IMR-90 (cell line): Measurements from ENCODE around the gene PPP1R14D. TPM values are rescaled to one million over a fixed set of nuclear protein-coding genes. Genes with fewer than 3 reads are reported as not detected.

ENCODE experiments used
- ATAC-seq: fragments of 200-7000 bp; cut with Tn5 transposase; 2 replicates; pipeline ENCODE4 v1.9.1; 2020; ENCODE audit warnings: low read depth, mild to moderate bottlenecking, moderate library complexity
- BruUV-seq: library from RNA; stranded (reverse); fragments of 400-500 nt; replicated peaks from 2 replicates; lab custom pipeline; 2021; lab: Mats Ljungman, UMichigan
- CTCF ChIA-PET: fragments of 300-600 bp; formaldehyde crosslinking; extraction: SDS; loops from one replicate; lab custom pipeline; 2021; ENCODE audit warnings: antibody characterized with exemption; lab: Yijun Ruan, JAX
- POLR2A ChIA-PET: fragments of 300-600 bp; sonication (Branson Sonifier 250); formaldehyde crosslinking; loops from one replicate; lab custom pipeline; 2022; ENCODE audit warnings: antibody characterized with exemption; ENCODE audit not compliant: unreplicated experiment; lab: Charles Lee
- DNase-seq: peaks from one replicate; pipeline ENCODE4 v3.0.0; 2013
- H2AFZ ChIP-seq: replicated peaks from 2 replicates; pipeline ENCODE3; 2013; ENCODE audit warnings: low read length, mild to moderate bottlenecking; ENCODE audit not compliant: poor library complexity
- H2AK5ac ChIP-seq: 2 replicates; pipeline ENCODE4 v1.6.1; 2013; ENCODE audit warnings: low read depth, low read length, inconsistent platforms
- H2AK9ac ChIP-seq: replicated peaks from 2 replicates; pipeline ENCODE3; 2013; ENCODE audit warnings: mild to moderate bottlenecking, low read depth, low read length, moderate library complexity; ENCODE audit not compliant: poor library complexity
- H2BK120ac ChIP-seq: 2 replicates; pipeline ENCODE4 v1.6.1; 2013; ENCODE audit warnings: low read depth, low read length, inconsistent platforms
- H2BK15ac ChIP-seq: 3 replicates; pipeline ENCODE4 v1.6.1; 2013; ENCODE audit warnings: low read depth, low read length, inconsistent platforms
- H2BK20ac ChIP-seq: 2 replicates; pipeline ENCODE4 v1.6.1; 2013; ENCODE audit warnings: low read depth, mild to moderate bottlenecking, inconsistent platforms, low read length, moderate library complexity
- H2BK5ac ChIP-seq: 2 replicates; pipeline ENCODE4 v1.6.1; 2013; ENCODE audit warnings: mild to moderate bottlenecking, low read depth, low read length, inconsistent platforms; ENCODE audit not compliant: poor library complexity, severe bottlenecking
- H3K14ac ChIP-seq: replicated peaks from 2 replicates; pipeline ENCODE4 v1.6.1; 2013; ENCODE audit warnings: low read depth, low read length, inconsistent platforms
- H3K18ac ChIP-seq: 2 replicates; pipeline ENCODE4 v1.6.1; 2013; ENCODE audit warnings: low read depth, low read length, control low read depth
- H3K23ac ChIP-seq: 2 replicates; pipeline ENCODE4 v1.6.1; 2013; ENCODE audit warnings: low read depth, low read length, inconsistent platforms
- H3K27ac ChIP-seq: 2 replicates; pipeline ENCODE4 v1.5.1; 2013; ENCODE audit warnings: mild to moderate bottlenecking, control low read depth, low read length; ENCODE audit not compliant: insufficient read depth
- H3K27me3 ChIP-seq: 2 replicates; pipeline ENCODE4 v1.6.1; 2013; ENCODE audit warnings: low read length; ENCODE audit not compliant: control insufficient read depth, insufficient read depth
- H3K36me3 ChIP-seq: 2 replicates; pipeline ENCODE4 v1.6.1; 2013; ENCODE audit warnings: low read length, mixed read lengths; ENCODE audit not compliant: control insufficient read depth, insufficient read depth
- H3K4ac ChIP-seq: 2 replicates; pipeline ENCODE4 v1.6.1; 2013; ENCODE audit warnings: low read depth, low read length, inconsistent platforms
- H3K4me1 ChIP-seq: 2 replicates; pipeline ENCODE4 v1.6.1; 2013; ENCODE audit warnings: low read length, mixed read lengths; ENCODE audit not compliant: control insufficient read depth, insufficient read depth
- H3K4me2 ChIP-seq: 2 replicates; pipeline ENCODE4 v1.6.1; 2013; ENCODE audit warnings: low read depth, mild to moderate bottlenecking, control low read depth, low read length, moderate library complexity
- H3K4me3 ChIP-seq: 2 replicates; pipeline ENCODE4 v1.5.1; 2013; ENCODE audit warnings: low read depth, mild to moderate bottlenecking, control low read depth, low read length, moderate library complexity; ENCODE audit not compliant: insufficient read depth
- H3K56ac ChIP-seq: 2 replicates; pipeline ENCODE4 v1.6.1; 2013; ENCODE audit warnings: low read length, inconsistent platforms; ENCODE audit not compliant: insufficient read depth; ENCODE audit errors: extremely low read depth
- H3K79me1 ChIP-seq, 2 experiments: 2 replicates each; pipeline ENCODE4 v1.6.1; 2013; ENCODE audit warnings: low read length in 2 of 2, inconsistent platforms in 1 of 2, low read depth in 1 of 2
- H3K9ac ChIP-seq: 2 replicates; pipeline ENCODE4 v1.6.1; 2013; ENCODE audit warnings: low read depth, low read length, control low read depth
- H3K9me1 ChIP-seq: 2 replicates; pipeline ENCODE4 v1.6.1; 2013; ENCODE audit warnings: low read length, inconsistent platforms; ENCODE audit not compliant: insufficient read depth
- H3K9me3 ChIP-seq: 2 replicates; pipeline ENCODE4 v1.6.1; 2013; ENCODE audit warnings: low read length; ENCODE audit not compliant: control insufficient read depth, insufficient read depth
- H4K20me1 ChIP-seq: 2 replicates; pipeline ENCODE4 v1.6.1; 2013; ENCODE audit warnings: low read length, inconsistent platforms; ENCODE audit not compliant: insufficient read depth
- H4K5ac ChIP-seq: 2 replicates; pipeline ENCODE4 v1.6.1; 2013; ENCODE audit warnings: mild to moderate bottlenecking, low read depth, low read length, control low read depth
- H4K8ac ChIP-seq, 2 experiments: 2 replicates each; pipeline ENCODE4 v1.6.1; 2013; ENCODE audit warnings: low read depth in 2 of 2, low read length in 2 of 2, control low read depth in 1 of 2, inconsistent platforms in 1 of 2
- H4K91ac ChIP-seq: 2 replicates; pipeline ENCODE4 v1.6.1; 2013; ENCODE audit warnings: low read depth, low read length, inconsistent platforms; ENCODE audit not compliant: insufficient read depth
- BHLHE40 ChIP-seq: fragments of 150-350 bp; IDR thresholded peaks from 2 replicates; pipeline ENCODE4 v1.6.1; 2016; ENCODE audit warnings: mild to moderate bottlenecking, low read depth, low read length
- CEBPB ChIP-seq: IDR thresholded peaks from 2 replicates; pipeline ENCODE4 v1.6.1; 2012; ENCODE audit warnings: low read depth, low read length, improper control_type of control experiment
- ELK1 ChIP-seq: fragments of 150-350 bp; IDR thresholded peaks from 2 replicates; pipeline ENCODE4 v1.6.1; 2016; ENCODE audit warnings: low read depth, mild to moderate bottlenecking, low read length, moderate library complexity, borderline replicate concordance
- FOS ChIP-seq: fragments of 150-350 bp; IDR thresholded peaks from 2 replicates; pipeline ENCODE4 v1.6.1; 2016; ENCODE audit warnings: low read depth, low read length
- MXI1 ChIP-seq: IDR thresholded peaks from 2 replicates; pipeline ENCODE4 v1.6.1; 2012; ENCODE audit warnings: low read depth, mild to moderate bottlenecking, low read length, moderate library complexity, borderline replicate concordance
- RFX5 ChIP-seq: IDR thresholded peaks from 2 replicates; pipeline ENCODE4 v1.8.0; 2012; ENCODE audit warnings: low read depth, mild to moderate bottlenecking, low read length, moderate library complexity
- SMC3 ChIP-seq: fragments of 150-350 bp; IDR thresholded peaks from 2 replicates; pipeline ENCODE4 v1.6.1; 2016; ENCODE audit warnings: low read depth, mild to moderate bottlenecking, antibody characterized with exemption, low read length, moderate library complexity
- USF2 ChIP-seq: fragments of 150-350 bp; IDR thresholded peaks from 2 replicates; pipeline ENCODE4 v1.6.1; 2017; ENCODE audit warnings: mild to moderate bottlenecking, antibody characterized with exemption, low read length, low read depth
- WGBS, 2 experiments: methylation state at CpG; one replicate each; pipeline versions ENCODE4 v1.1.5 to v1.1.7; 2013; ENCODE audit warnings: missing lambda C conversion rate in 2 of 2; ENCODE audit not compliant: insufficient read length in 1 of 2; ENCODE audit errors: extremely low coverage in 2 of 2; 5-methylcytosine and 5-hydroxymethylcytosine counted together
- dilution Hi-C: fragments of 300-500 bp; cut with HindIII; formaldehyde crosslinking; loops from one replicate; pipeline ENCODE4 v1.14.3; 2018; ENCODE audit warnings: low sequenced_read_pairs; ENCODE audit not compliant: unreplicated experiment
- in situ Hi-C: fragments of 300-500 bp; cut with MboI; formaldehyde crosslinking; loops from 3 replicates; pipeline ENCODE4 v1.14.3; 2019; ENCODE audit warnings: low sequenced_read_pairs, inconsistent platforms, mixed read lengths
- intact Hi-C: fragments of 100-400 bp; cut with micrococcal nuclease; formaldehyde crosslinking; loops from 2 replicates; pipeline ENCODE4 v1.10.0; 2022
- polyA plus RNA-seq, 3 experiments: library from polyadenylated mRNA; depleted of rRNA; stranded (reverse); fragments of >200 nt; gene quantifications; 2 replicates each; pipeline ENCODE4 v1.2.3, GENCODE V29; 2012; ENCODE audit warnings: low replicate concordance in 1 of 3
- total RNA-seq: library from RNA; depleted of rRNA; stranded (reverse); fragments of >200 nt; gene quantifications from 2 replicates; pipeline ENCODE4 v1.2.3, GENCODE V29; 2012

Gene PPP1R14D
- total and polyA plus RNA-seq, 2 of the 4 experiments (the other 2 are of a cell fraction) = not detected

GRCh38 chr15:40823572-40824343 is 4.8 kb downstream of the PPP1R14D start:
- in situ Hi-C loops = no loop called here
- Histone ChIP-seq H3K4me1 (peaks cover 11% of the 10 kb centered on the region), H3K79me1 (no peaks in the 10 kb centered on the region), H2AK9ac (no peak overlapping the region), H3K9ac (no peak overlapping the region), H2AK5ac (no peak overlapping the region), H3K4me3 (no peak overlapping the region), H3K27ac (no peak overlapping the region), H3K14ac (no peak overlapping the region), H2BK5ac (no peak overlapping the region), H3K9me1 (peaks cover 5% of the 10 kb centered on the region), H4K5ac (no peak overlapping the region), H3K27me3 (peaks cover 6% of the 10 kb centered on the region; the same call in 1 of the 2 replicates), H2BK15ac (no peak overlapping the region), H3K9me3 (no peaks in the 10 kb centered on the region), H4K20me1 (no peaks in the 10 kb centered on the region; the same call in 1 of the 2 replicates), H3K4me2 (no peak overlapping the region), H2AFZ (no peak overlapping the region), H3K56ac (no peak overlapping the region), H3K36me3 (no peaks in the 10 kb centered on the region), H4K8ac (no peak overlapping the region), H4K91ac (no peak overlapping the region), H3K23ac (no peak overlapping the region), H3K18ac (no peak overlapping the region), H2BK20ac (no peak overlapping the region), H2BK120ac (no peak overlapping the region), H3K4ac (no peak overlapping the region)
- DNase-seq (no peak), ATAC-seq (no peak)
- ChIA-PET POLR2A (no interaction called here), CTCF (no interaction called here)
- intact Hi-C loops = no loop called here
- no CpG with 5 or more reads among the region's 1 CpG for WGBS, 2 experiments
- no TSS peak for BruUV-seq
- TF ChIP-seq USF2 (no peak), SMC3 (no peak), BHLHE40 (no peak), RFX5 (no peak), ELK1 (no peak), MXI1 (no peak), CEBPB (peak; percentile 43), FOS (no peak)
- dilution Hi-C loops = no loop called here
